Muscle layer of duodenum (tissue), 2 donors: Measurements from ENCODE around the gene GCC2.
"Not testable (repeated sequence)": the region's sequence is repeated elsewhere in the genome, so short reads cannot be mapped to it uniquely, and the experiment has no call there.

ENCODE experiments used
- H3K27ac ChIP-seq: one replicate; pipeline ENCODE4 v1.7.0; 2013; ENCODE audit warnings: mild to moderate bottlenecking, low read length
- H3K27me3 ChIP-seq: one replicate; pipeline ENCODE4 v1.7.0; 2013; ENCODE audit warnings: low read depth, mild to moderate bottlenecking, control low read depth, low read length
- H3K36me3 ChIP-seq, 2 donors: one replicate each; pipeline ENCODE4 v1.7.0; 2013; ENCODE audit warnings: low read length in 2 of 2, control low read depth in 1 of 2, mild to moderate bottlenecking in 1 of 2; ENCODE audit not compliant: insufficient read depth in 2 of 2, control insufficient read depth in 1 of 2
- H3K4me1 ChIP-seq, 2 donors: one replicate each; pipeline ENCODE4 v1.7.0; 2013; ENCODE audit warnings: low read length in 2 of 2, mild to moderate bottlenecking in 2 of 2, control low read depth in 1 of 2, moderate library complexity in 1 of 2; ENCODE audit not compliant: insufficient read depth in 2 of 2, control insufficient read depth in 1 of 2
- H3K4me3 ChIP-seq, 2 donors: one replicate each; pipeline ENCODE4 v1.7.0; 2013; ENCODE audit warnings: low read length in 2 of 2, low read depth in 1 of 2, mild to moderate bottlenecking in 1 of 2
- H3K9me3 ChIP-seq, 2 donors: one replicate each; pipeline ENCODE4 v1.7.0; 2013; ENCODE audit warnings: low read length in 2 of 2, control low read depth in 1 of 2, mild to moderate bottlenecking in 1 of 2; ENCODE audit not compliant: control insufficient read depth in 1 of 2
- donor health status: healthy.

The GCC2 gene

GRCh38 chr2:108477099-108477498 is 28.1 kb downstream of the GCC2 start:
- no peak overlapping the region for H3K4me3 ChIP-seq
- no peaks in the 10 kb centered on the region for H3K4me1 ChIP-seq
- H3K27me3 ChIP-seq, result no peaks in the 10 kb centered on the region
- no peak overlapping the region for H3K27ac ChIP-seq
- peaks cover 42 to 46% of the 10 kb centered on the region in 2 donors for H3K36me3 ChIP-seq
- H3K9me3 ChIP-seq, result no peaks in the 10 kb centered on the region

GRCh38 chr2:108485253-108485652 is 36.2 kb downstream of the GCC2 start:
- Histone ChIP-seq H3K9me3 (no peaks in the 10 kb centered on the region), H3K4me1 (no peaks in the 10 kb centered on the region), H3K36me3 (peaks cover 48 to 58% of the 10 kb centered on the region in 2 donors), H3K4me3 (no peak overlapping the region), H3K27me3 (no peaks in the 10 kb centered on the region), H3K27ac (no peak overlapping the region)

DNA sequence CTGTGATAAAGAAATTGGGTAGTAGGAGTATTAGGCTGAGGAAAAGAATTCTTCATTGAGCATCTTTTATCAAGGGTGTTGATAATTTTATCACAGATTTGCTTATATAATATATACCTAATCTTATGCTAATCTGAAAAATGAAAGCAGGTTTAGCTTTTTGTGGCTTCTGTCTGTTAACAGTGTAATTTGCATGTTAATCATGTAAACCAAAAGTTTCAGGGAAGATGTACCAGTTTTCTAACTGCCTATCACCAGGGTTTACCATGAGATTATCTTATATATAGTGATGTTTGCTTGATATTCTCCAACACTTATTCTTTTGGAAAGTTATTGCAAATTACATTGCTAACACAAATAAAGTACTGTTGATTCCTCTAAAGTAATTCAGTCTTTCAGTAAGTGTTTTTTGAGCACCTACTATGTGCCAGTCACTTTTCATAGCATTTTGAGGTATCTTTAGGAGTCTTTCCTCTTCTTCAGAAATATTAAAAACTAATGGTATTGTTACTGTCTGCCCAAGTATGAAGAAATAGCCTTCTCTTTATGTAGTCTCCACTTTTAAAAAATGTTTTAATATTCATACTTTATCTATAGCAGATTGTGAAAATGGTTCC is 41.6 kb downstream of the GCC2 start:
- Histone ChIP-seq H3K9me3 (no peaks in the 10 kb centered on the region), H3K4me1 (no peaks in the 10 kb centered on the region), H3K27me3 (no peaks in the 10 kb centered on the region), H3K27ac (no peak overlapping the region), H3K4me3 (no peak overlapping the region), H3K36me3 (peaks cover 36 to 40% of the 10 kb centered on the region in 2 donors)

DNA sequence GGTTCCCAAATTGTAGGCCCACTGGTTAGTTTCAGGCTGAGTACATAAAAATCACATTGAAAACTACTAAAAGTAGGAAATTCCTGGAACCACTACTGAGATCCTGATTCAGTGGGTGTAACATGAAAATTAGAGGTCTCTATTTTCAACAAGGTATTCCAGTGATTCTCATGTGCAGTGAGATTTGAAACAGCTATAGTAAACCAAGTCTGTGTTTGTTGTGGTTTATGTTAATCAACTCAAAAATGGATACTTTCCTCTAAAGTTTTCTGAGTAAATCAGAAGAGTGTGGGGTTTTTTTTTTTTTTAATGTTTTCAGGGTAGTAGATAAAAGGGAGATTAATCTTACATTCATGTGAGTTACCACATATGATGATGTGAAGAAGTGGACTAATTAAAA is 42.8 kb downstream of the GCC2 start:
- H3K27ac ChIP-seq, result no peak overlapping the region
- H3K36me3 ChIP-seq, result peaks cover 31 to 34% of the 10 kb centered on the region in 2 donors

GRCh38 chr2:108492364-108492763 is 43.4 kb downstream of the GCC2 start:
- H3K36me3 ChIP-seq, result peaks cover 25 to 29% of the 10 kb centered on the region in 2 donors
- H3K27ac ChIP-seq, result no peak overlapping the region

More for the DNA sequence above, 42.8 kb downstream of the GCC2 start:
- Histone ChIP-seq H3K4me1 (no peaks in the 10 kb centered on the region), H3K27me3 (no peaks in the 10 kb centered on the region), H3K4me3 (no peak overlapping the region), H3K9me3 (no peaks in the 10 kb centered on the region)

DNA sequence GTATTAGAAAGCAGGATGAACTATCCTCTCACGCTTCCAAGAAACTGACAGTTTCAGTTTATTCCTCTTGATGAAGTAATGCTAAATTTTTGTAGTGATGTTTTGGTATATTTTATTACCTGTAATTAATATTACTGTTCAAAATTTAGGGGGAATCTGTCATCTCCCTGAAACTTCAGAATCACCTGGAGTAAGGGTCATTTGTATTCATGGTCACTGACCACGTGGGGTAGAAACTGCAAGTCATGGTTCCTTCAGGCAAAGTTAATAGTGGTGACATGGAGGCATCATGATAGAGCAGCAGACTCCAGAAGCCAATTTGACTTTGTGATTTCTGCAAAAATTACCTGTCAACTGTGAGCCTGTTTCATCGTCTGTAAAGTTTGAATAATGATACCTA is 47.2 kb downstream of the GCC2 start:
- not testable (repeated sequence) for H3K27me3 ChIP-seq
- peaks cover 2 to 15% of the 10 kb centered on the region in 2 donors for H3K36me3 ChIP-seq

More at GRCh38 chr2:108492364-108492763, 43.4 kb downstream of the GCC2 start:
- no peaks in the 10 kb centered on the region for H3K4me1 ChIP-seq
- no peak overlapping the region for H3K4me3 ChIP-seq
- no peaks in the 10 kb centered on the region for H3K9me3 ChIP-seq
- H3K27me3 ChIP-seq, result no peaks in the 10 kb centered on the region

DNA sequence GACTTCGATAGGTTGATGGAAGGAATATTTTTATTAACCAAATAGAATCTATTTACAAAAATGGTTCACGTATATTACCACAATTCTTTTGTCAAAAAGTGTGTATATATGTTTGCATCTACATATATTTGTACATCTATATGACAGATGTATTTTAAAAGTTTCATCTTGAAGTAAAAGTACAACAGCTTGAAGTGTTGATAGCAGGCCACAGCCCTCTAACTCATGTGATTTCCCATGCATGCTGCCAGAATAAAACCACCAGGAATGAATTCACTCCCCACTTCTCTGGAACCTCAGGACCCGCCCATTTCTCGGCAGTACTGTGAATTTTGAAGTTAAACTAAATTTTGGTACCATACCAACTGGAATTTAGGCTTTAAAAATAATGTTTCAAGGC is 58.6 kb downstream of the GCC2 start:
- H3K9me3 ChIP-seq, H3K4me1 ChIP-seq, H3K36me3 ChIP-seq, H3K4me3 ChIP-seq, H3K27ac ChIP-seq, H3K27me3 ChIP-seq: not testable (repeated sequence)

More for the DNA sequence above, 47.2 kb downstream of the GCC2 start:
- H3K4me3 ChIP-seq, H3K27ac ChIP-seq, H3K9me3 ChIP-seq, H3K4me1 ChIP-seq: not testable (repeated sequence)

DNA sequence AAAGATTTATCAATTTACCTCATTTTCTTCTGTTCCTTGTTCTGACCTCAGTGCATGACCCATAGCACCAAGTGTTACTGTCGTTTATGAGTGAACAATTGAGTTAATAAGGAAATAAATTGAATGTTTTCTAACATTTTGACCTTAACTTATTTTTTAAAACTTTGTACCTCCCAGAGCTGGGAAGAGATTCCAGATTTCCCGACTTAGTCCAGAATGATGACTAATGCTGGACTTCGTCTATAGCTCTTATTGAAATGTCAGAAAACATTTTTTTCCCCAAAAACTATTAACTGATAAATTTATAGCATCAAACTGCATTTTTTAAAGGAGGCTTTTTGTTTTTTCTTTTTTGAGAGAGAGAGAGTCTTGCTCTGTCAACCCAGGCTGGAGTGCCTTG is 63.4 kb downstream of the GCC2 start:
- not testable (repeated sequence) for H3K9me3 ChIP-seq, H3K4me3 ChIP-seq, H3K27ac ChIP-seq, H3K36me3 ChIP-seq, H3K4me1 ChIP-seq, H3K27me3 ChIP-seq

DNA sequence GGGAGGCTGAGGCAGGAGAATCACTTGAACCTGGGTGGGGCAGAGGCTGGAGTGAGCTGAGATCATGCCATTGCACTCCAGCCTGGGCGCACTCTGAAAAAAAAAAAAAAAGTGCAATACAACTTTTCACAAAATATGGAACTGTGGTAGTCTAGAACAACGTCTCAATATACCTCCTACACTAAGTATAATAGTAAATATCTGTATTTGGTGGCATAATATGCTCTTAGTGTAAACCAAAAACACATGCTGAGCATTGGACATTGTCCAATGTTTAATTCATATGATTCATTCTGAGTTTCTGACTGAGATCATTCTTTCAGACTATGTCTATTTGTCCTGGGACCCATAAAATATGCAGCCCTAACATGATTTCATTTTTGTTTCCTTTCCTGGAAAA is 65.5 kb downstream of the GCC2 start:
- not testable (repeated sequence) for H3K4me3 ChIP-seq, H3K4me1 ChIP-seq, H3K36me3 ChIP-seq, H3K27me3 ChIP-seq, H3K9me3 ChIP-seq, H3K27ac ChIP-seq

DNA sequence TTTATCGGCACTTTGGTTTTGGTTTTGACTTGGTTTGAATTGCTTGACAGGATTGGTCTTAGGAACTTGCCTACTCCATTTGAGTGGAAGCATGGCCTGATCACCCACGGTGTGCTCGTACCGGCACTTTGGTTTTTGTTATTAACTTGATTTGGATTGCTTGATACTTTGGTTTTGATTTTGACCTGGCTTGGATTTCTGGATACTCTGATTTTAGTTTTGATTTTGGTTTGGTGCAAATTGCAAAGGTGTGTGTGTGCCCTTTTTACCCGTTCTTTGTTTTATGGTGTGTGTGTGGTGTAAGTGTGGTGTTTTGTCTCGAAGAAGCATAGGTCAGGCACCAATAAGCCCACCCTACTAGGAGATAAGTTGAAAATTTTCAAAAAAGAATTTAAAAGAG is 75.7 kb downstream of the GCC2 start:
- H3K27ac ChIP-seq, H3K4me1 ChIP-seq, H3K9me3 ChIP-seq, H3K27me3 ChIP-seq, H3K4me3 ChIP-seq, H3K36me3 ChIP-seq: not testable (repeated sequence)

GRCh38 chr2:108525258-108525657 is 76.3 kb downstream of the GCC2 start:
- not testable (repeated sequence) for H3K4me3 ChIP-seq, H3K27me3 ChIP-seq, H3K36me3 ChIP-seq, H3K9me3 ChIP-seq, H3K4me1 ChIP-seq, H3K27ac ChIP-seq

GRCh38 chr2:108531674-108532055 is 82.7 kb downstream of the GCC2 start:
- Histone ChIP-seq H3K9me3 (no peaks in the 10 kb centered on the region), H3K4me3 (no peak overlapping the region), H3K36me3 (no peaks in the 10 kb centered on the region), H3K27ac (no peak overlapping the region), H3K27me3 (no peaks in the 10 kb centered on the region), H3K4me1 (peaks cover 7 to 13% of the 10 kb centered on the region in 2 donors)
